RWPE2 (cell line): ENCODE measurements around the gene R3HDM4.

Experiments used
- ATAC-seq: fragments of 200-7000 bp; cut with Tn5 transposase; 3 replicates; pipeline ENCODE4 v1.9.1; 2021; ENCODE audit warnings: low read depth
- DNase-seq: peaks from one replicate; pipeline ENCODE4 v3.0.0-alpha.2; 2020; ENCODE audit warnings: low spot score
- H3K27ac ChIP-seq: fragments of 450-650 bp; 2 replicates; pipeline ENCODE4 v1.5.1; 2017; ENCODE audit warnings: mild to moderate bottlenecking; ENCODE audit not compliant: poor library complexity, severe bottlenecking
- H3K27me3 ChIP-seq: fragments of 250-450 bp; sonication (Bioruptor Pico); 2 replicates; pipeline ENCODE4 v1.5.1; 2021; ENCODE audit warnings: mild to moderate bottlenecking, moderate library complexity; ENCODE audit not compliant: insufficient read depth, poor library complexity, severe bottlenecking
- H3K36me3 ChIP-seq: fragments of 250-450 bp; sonication (Bioruptor Pico); 2 replicates; pipeline ENCODE4 v1.5.1; 2020; ENCODE audit warnings: low read depth, mild to moderate bottlenecking, moderate library complexity
- H3K4me1 ChIP-seq: fragments of 250-450 bp; sonication (Bioruptor Pico); 2 replicates; pipeline ENCODE4 v1.5.1; 2021; ENCODE audit warnings: mild to moderate bottlenecking, moderate library complexity; ENCODE audit not compliant: insufficient read depth, poor library complexity, severe bottlenecking
- H3K4me3 ChIP-seq: fragments of 250-450 bp; sonication (Bioruptor Pico); 2 replicates; pipeline ENCODE4 v1.5.1; 2021; ENCODE audit warnings: mild to moderate bottlenecking, moderate library complexity; ENCODE audit not compliant: severe bottlenecking
- H3K9me3 ChIP-seq: fragments of 250-450 bp; sonication (Bioruptor Pico); 2 replicates; pipeline ENCODE4 v1.5.1; 2021; ENCODE audit warnings: mild to moderate bottlenecking, moderate library complexity; ENCODE audit not compliant: severe bottlenecking
- TF ChIP-seq, protein P1 (sequence below): fragments of 450-650 bp; IDR thresholded peaks from one replicate; pipeline ENCODE4 v1.5.1; 2017; ENCODE audit warnings: mild to moderate bottlenecking, moderate library complexity; ENCODE audit not compliant: poor library complexity, severe bottlenecking

The R3HDM4 gene

DNA sequence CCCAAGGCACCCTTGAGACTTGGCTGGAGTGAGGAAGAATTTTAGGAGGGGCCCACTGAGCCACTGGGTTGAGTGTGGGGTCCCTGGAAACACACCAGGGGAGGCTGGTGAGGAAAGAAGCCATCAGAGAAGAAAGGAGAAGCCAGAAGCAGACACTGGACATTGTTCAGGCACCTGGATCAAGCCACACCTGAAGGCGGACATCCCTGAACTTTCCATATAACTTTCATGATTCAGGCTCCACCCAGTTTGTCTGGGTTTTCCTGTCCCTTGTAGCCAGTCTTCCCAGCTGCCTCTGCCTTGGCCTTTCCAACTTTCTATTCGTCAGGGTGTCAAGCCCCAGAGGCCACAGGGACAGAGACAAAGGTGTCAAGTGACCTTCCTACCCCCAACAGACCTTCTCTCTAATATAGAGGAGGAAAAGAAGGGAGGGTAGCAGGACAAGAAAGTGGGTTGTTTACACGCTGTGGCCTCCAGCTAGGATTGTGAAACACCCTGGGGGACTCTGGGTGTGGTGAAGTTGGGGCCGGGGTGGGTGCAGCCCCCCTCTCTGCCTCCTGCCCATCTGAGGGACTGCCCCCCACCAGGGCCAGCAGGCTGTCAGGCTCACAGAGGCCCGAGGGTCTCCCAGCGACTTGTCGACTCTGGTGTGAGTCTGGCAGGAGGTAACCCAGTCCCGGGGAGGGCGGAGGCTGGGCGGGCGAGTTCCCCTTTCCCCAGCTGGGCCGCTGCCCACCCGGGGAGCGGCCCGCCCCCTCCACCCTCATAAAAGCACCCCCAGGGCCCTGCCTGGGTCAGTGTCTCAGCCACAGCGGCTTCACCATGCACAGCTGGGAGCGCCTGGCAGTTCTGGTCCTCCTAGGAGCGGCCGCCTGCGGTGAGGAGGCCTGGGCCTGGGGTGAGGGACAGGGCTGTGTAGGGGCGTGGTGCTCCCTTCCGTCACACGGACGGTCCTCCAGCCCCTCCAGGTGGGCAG, 53.9 kb downstream of the R3HDM4 start, which contains the start of gene CFD:
CFD (plus strand) TSS at position 797 of the 976 bp plus-strand sequence; CDS start at position 823, 26 bp downstream.
- TF ChIP-seq, protein P1, sequence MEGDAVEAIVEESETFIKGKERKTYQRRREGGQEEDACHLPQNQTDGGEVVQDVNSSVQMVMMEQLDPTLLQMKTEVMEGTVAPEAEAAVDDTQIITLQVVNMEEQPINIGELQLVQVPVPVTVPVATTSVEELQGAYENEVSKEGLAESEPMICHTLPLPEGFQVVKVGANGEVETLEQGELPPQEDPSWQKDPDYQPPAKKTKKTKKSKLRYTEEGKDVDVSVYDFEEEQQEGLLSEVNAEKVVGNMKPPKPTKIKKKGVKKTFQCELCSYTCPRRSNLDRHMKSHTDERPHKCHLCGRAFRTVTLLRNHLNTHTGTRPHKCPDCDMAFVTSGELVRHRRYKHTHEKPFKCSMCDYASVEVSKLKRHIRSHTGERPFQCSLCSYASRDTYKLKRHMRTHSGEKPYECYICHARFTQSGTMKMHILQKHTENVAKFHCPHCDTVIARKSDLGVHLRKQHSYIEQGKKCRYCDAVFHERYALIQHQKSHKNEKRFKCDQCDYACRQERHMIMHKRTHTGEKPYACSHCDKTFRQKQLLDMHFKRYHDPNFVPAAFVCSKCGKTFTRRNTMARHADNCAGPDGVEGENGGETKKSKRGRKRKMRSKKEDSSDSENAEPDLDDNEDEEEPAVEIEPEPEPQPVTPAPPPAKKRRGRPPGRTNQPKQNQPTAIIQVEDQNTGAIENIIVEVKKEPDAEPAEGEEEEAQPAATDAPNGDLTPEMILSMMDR = no peak
- H3K4me1 ChIP-seq = peaks cover 3% of the 10 kb centered on the region
- DNase-seq = no peak
- no peak within 1 kb of the TSS for H3K27ac ChIP-seq
- no peaks in the 10 kb centered on the region for H3K9me3 ChIP-seq
- peaks cover 6% of the 10 kb centered on the region for H3K27me3 ChIP-seq
- H3K4me3 ChIP-seq = peak within 1 kb of the TSS; percentile 29
- H3K36me3 ChIP-seq = no peaks in the 10 kb centered on the region
- no peak for ATAC-seq

DNA sequence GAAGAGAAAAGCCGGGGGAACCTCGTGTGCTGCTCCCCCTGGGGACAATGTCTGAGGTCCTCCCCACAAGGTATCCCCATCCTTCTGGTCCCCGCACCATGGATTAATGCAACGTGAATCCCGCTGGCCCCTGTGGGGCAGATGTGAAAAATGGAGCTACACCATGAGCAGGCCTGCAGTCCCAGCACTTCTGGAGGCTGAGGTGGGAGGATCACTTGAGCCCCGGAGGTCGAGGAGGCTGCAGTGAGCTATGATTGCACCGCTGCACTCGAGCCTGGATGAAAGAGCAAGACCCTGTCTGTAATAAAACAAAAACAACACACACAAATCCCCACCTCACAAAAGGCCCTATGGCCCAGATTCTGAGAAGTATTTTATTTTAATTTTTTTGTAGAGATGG, 54.7 kb downstream of the R3HDM4 start:
- Histone ChIP-seq H3K36me3 (no peaks in the 10 kb centered on the region), H3K27ac (no peak overlapping the region), H3K4me3 (no peak overlapping the region), H3K4me1 (peaks cover 3% of the 10 kb centered on the region), H3K27me3 (peaks cover 8% of the 10 kb centered on the region), H3K9me3 (no peaks in the 10 kb centered on the region)
- TF ChIP-seq, protein P1 = no peak
- DNase-seq = no peak
- no peak for ATAC-seq

DNA sequence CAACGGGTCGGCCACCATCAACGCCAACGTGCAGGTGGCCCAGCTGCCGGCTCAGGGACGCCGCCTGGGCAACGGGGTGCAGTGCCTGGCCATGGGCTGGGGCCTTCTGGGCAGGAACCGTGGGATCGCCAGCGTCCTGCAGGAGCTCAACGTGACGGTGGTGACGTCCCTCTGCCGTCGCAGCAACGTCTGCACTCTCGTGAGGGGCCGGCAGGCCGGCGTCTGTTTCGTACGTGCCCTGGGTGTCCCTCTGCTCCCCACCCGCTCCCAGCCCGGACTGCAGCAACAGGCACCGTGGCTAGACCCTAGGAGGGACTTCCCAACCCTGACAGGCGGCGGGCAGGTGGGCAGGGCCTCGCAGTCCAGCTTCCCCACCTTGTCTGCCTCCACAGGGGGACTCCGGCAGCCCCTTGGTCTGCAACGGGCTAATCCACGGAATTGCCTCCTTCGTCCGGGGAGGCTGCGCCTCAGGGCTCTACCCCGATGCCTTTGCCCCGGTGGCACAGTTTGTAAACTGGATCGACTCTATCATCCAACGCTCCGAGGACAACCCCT, 57.4 kb downstream of the R3HDM4 start:
- H3K36me3 ChIP-seq = no peaks in the 10 kb centered on the region
- TF ChIP-seq, protein P1 = no peak

DNA sequence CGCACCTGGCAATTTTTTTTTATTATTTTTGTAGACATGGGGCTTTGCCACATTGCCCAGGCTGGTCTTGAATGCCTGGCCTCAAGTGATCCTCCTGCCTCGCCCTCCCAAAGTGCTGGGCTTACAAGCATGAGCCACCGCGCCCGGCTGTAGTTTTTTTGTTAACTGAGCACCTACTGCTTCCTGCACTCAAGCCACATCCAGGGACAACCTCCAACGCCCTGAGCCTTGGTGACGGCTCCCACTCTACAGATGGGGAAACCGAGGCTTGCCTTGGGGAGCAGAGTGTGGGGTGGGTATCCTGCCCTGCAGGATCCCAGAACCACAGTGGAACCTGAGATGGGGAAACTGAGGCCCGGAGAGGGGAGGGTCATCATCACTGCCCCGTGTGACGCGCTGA, 57.9 kb downstream of the R3HDM4 start:
- Histone ChIP-seq H3K4me3 (no peak overlapping the region), H3K36me3 (no peaks in the 10 kb centered on the region), H3K4me1 (no peaks in the 10 kb centered on the region), H3K27me3 (peaks cover 22% of the 10 kb centered on the region), H3K9me3 (no peaks in the 10 kb centered on the region), H3K27ac (no peak overlapping the region)
- TF ChIP-seq, protein P1 = no peak
- no peak for DNase-seq
- no peak for ATAC-seq

More for the DNA sequence above, 57.4 kb downstream of the R3HDM4 start:
- Histone ChIP-seq H3K9me3 (no peaks in the 10 kb centered on the region), H3K4me3 (no peak overlapping the region), H3K4me1 (no peaks in the 10 kb centered on the region), H3K27ac (no peak overlapping the region), H3K27me3 (peaks cover 22% of the 10 kb centered on the region)
- no peak for DNase-seq
- no peak for ATAC-seq
